GM21786 (cell line): ENCODE results near the gene LRRC3C.

Source experiments
- ATAC-seq: cut with Tn5 transposase; IDR thresholded peaks from one replicate; pipeline ENCODE4 v1.9.1; 2021; ENCODE audit not compliant: unreplicated experiment

LRRC3C gene

GRCh38 chr17:39923836-39924690 lies 3.5 kb upstream of the LRRC3C start:
- no peak for ATAC-seq

- ATAC-seq, result no peak
Observed at GRCh38 chr17:39924691-39925055, 2.9 kb upstream of the LRRC3C start.

- no peak for ATAC-seq
Observed at GRCh38 chr17:39925282-39926134, 2.0 kb upstream of the LRRC3C start.

GRCh38 chr17:39926135-39926587 lies 1.4 kb upstream of the LRRC3C start:
- no peak for ATAC-seq

GRCh38 chr17:39926588-39927100 lies 888 bp upstream of the LRRC3C start:
- ATAC-seq, result no peak

GRCh38 chr17:39927929-39928857 lies 661 bp downstream of the LRRC3C start:
- ATAC-seq, result no peak

GRCh38 chr17:39928858-39929645 lies 1.5 kb downstream of the LRRC3C start:
- no peak for ATAC-seq

GRCh38 chr17:39929646-39930407 lies 2.3 kb downstream of the LRRC3C start:
- ATAC-seq, result no peak

GRCh38 chr17:39933912-39934311 lies 6.4 kb downstream of the LRRC3C start:
- ATAC-seq, result no peak

GRCh38 chr17:39934324-39934723 lies 6.8 kb downstream of the LRRC3C start:
- ATAC-seq, result no peak

GRCh38 chr17:39935909-39936308 lies 8.4 kb downstream of the LRRC3C start:
- no peak for ATAC-seq

- no peak for ATAC-seq
Observed at GRCh38 chr17:39937447-39937846, 9.9 kb downstream of the LRRC3C start.

GRCh38 chr17:39938140-39938869 lies 10.8 kb downstream of the LRRC3C start:
- ATAC-seq, result no peak

- ATAC-seq, result no peak
Observed at GRCh38 chr17:39939106-39939505, 11.6 kb downstream of the LRRC3C start.

- peak; percentile 58 for ATAC-seq
Observed at GRCh38 chr17:39939588-39940419, 12.3 kb downstream of the LRRC3C start.

- ATAC-seq, result no peak
Observed at GRCh38 chr17:39943702-39944392, 16.3 kb downstream of the LRRC3C start.

- no peak for ATAC-seq
Observed at GRCh38 chr17:39944393-39944711, 16.8 kb downstream of the LRRC3C start.
